ENCODE measurements around the gene AQP5. TPM values are rescaled to one million over a fixed set of nuclear protein-coding genes. Genes with fewer than 3 reads are reported as not detected.

The AQP5 gene
- total RNA-seq, 6 experiments from 2014 or later = not detected

- WGBS (ENCODE audit: insufficient coverage, low coverage, low lambda C conversion rate, missing lambda C conversion rate) = 72% methylated on average over 8 of the region's 12 CpGs
- no peaks in the 10 kb centered on the region for H3K27me3 ChIP-seq
- H3K4me3 ChIP-seq = no peak overlapping the region
- H3K36me3 ChIP-seq = no peaks in the 10 kb centered on the region
- H3K4me1 ChIP-seq = peaks cover 0 to 19% (median 0%) of the 10 kb centered on the region in 4 donors
- DNase-seq = no peak
- intact Hi-C loops (cut with DNase I) = loop anchor here (5.0 kb wide), 2 partner anchors 87 to 102 kb away; partner anchors contain the start of gene ASIC1 (in 2 of the 2)
- ATAC-seq = no peak
- no peak for TF ChIP-seq POLR2A (IDR thresholded peaks at IDR 0.05)
- TF ChIP-seq, protein P1, sequence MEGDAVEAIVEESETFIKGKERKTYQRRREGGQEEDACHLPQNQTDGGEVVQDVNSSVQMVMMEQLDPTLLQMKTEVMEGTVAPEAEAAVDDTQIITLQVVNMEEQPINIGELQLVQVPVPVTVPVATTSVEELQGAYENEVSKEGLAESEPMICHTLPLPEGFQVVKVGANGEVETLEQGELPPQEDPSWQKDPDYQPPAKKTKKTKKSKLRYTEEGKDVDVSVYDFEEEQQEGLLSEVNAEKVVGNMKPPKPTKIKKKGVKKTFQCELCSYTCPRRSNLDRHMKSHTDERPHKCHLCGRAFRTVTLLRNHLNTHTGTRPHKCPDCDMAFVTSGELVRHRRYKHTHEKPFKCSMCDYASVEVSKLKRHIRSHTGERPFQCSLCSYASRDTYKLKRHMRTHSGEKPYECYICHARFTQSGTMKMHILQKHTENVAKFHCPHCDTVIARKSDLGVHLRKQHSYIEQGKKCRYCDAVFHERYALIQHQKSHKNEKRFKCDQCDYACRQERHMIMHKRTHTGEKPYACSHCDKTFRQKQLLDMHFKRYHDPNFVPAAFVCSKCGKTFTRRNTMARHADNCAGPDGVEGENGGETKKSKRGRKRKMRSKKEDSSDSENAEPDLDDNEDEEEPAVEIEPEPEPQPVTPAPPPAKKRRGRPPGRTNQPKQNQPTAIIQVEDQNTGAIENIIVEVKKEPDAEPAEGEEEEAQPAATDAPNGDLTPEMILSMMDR (IDR thresholded peaks at IDR 0.05) = no peak
- H3K27ac ChIP-seq = no peak overlapping the region
- H3K9me3 ChIP-seq = no peaks in the 10 kb centered on the region
Observed at GRCh38 chr12:49969651-49970429, 8.2 kb downstream of the AQP5 start.

GRCh38 chr12:49970658-49971057, 9.0 kb downstream of the AQP5 start:
- TF ChIP-seq POLR2A (IDR thresholded peaks at IDR 0.05) = no peak
- TF ChIP-seq, protein P1 (IDR thresholded peaks at IDR 0.05) = no peak
- H3K27me3 ChIP-seq = no peaks in the 10 kb centered on the region
- H3K27ac ChIP-seq = no peak overlapping the region
- no peaks in the 10 kb centered on the region for H3K36me3 ChIP-seq
- intact Hi-C loops (cut with DNase I) = loop anchor here (5.0 kb wide), 2 partner anchors 87 to 102 kb away; partner anchors contain the start of gene ASIC1 (in 1 of the 2)
- H3K9me3 ChIP-seq = no peaks in the 10 kb centered on the region
- DNase-seq = no peak
- H3K4me1 ChIP-seq = peaks cover 0 to 19% (median 0%) of the 10 kb centered on the region in 4 donors
- H3K4me3 ChIP-seq = no peak overlapping the region
- ATAC-seq = no peak
- WGBS (ENCODE audit: insufficient coverage, low coverage, low lambda C conversion rate, missing lambda C conversion rate) = 65% methylated on average over 10 of the region's 10 CpGs

- TF ChIP-seq, protein P1 (IDR thresholded peaks at IDR 0.05) = no peak
- ATAC-seq (no peak), DNase-seq (no peak)
- intact Hi-C loops (cut with DNase I) = loop anchor here (5.0 kb wide), 2 partner anchors 86 to 101 kb away; partner anchors contain the start of gene ASIC1 (in 1 of the 2)
- Histone ChIP-seq H3K27ac (no peak overlapping the region), H3K27me3 (no peaks in the 10 kb centered on the region), H3K4me3 (no peak overlapping the region), H3K36me3 (no peaks in the 10 kb centered on the region), H3K4me1 (peaks cover 0 to 19% (median 0%) of the 10 kb centered on the region in 4 donors), H3K9me3 (no peaks in the 10 kb centered on the region)
- WGBS (ENCODE audit: insufficient coverage, low coverage, low lambda C conversion rate, missing lambda C conversion rate) = 70% methylated on average over 4 of the region's 6 CpGs
Observed at GRCh38 chr12:49971141-49971540, 9.5 kb downstream of the AQP5 start.

GRCh38 chr12:49972129-49972528, 10.5 kb downstream of the AQP5 start:
- DNase-seq (no peak), ATAC-seq (no peak)
- Histone ChIP-seq H3K4me3 (no peak overlapping the region), H3K27me3 (no peaks in the 10 kb centered on the region), H3K27ac (no peak overlapping the region), H3K9me3 (no peaks in the 10 kb centered on the region), H3K4me1 (peaks cover 0 to 18% (median 0%) of the 10 kb centered on the region in 4 donors), H3K36me3 (no peaks in the 10 kb centered on the region)
- intact Hi-C loops (cut with DNase I) = loop anchor here (5.0 kb wide), 2 partner anchors 85 to 100 kb away; partner anchors contain the start of gene ASIC1 (in 1 of the 2)
- WGBS (ENCODE audit: insufficient coverage, low coverage, low lambda C conversion rate, missing lambda C conversion rate) = 86% methylated on average over 9 of the region's 9 CpGs
- TF ChIP-seq, protein P1 (IDR thresholded peaks at IDR 0.05) = no peak
- no peak for TF ChIP-seq POLR2A (IDR thresholded peaks at IDR 0.05)
